Left ventricle myocardium inferior (tissue), 1 donor: ENCODE measurements around the gene SRGN. TPM values are rescaled to one million over a fixed set of nuclear protein-coding genes. Genes with fewer than 3 reads are reported as not detected.

Experiments used
- DNase-seq: peaks from one replicate; pipeline ENCODE4 v3.0.0-alpha.2; 2020
- H3K27ac ChIP-seq: fragments of 200-600 bp; replicated peaks from 2 replicates; pipeline ENCODE4 v1.8.0; 2021
- H3K27me3 ChIP-seq: fragments of 200-600 bp; 2 replicates; pipeline ENCODE4 v1.8.0; 2021; ENCODE audit warnings: low read depth
- H3K36me3 ChIP-seq: fragments of 200-600 bp; 2 replicates; pipeline ENCODE4 v1.8.0; 2021
- H3K4me1 ChIP-seq: fragments of 200-600 bp; 2 replicates; pipeline ENCODE4 v1.8.0; 2021
- H3K4me3 ChIP-seq: fragments of 200-600 bp; 2 replicates; pipeline ENCODE4 v1.8.0; 2021; ENCODE audit warnings: mild to moderate bottlenecking, moderate library complexity
- H3K9me3 ChIP-seq: fragments of 200-600 bp; replicated peaks from 2 replicates; pipeline ENCODE4 v1.8.0; 2021
- CTCF ChIP-seq: fragments of 200-600 bp; IDR thresholded peaks from 2 replicates; pipeline ENCODE4 v1.8.0; 2021; ENCODE audit warnings: antibody characterized with exemption, mild to moderate bottlenecking, borderline replicate concordance
- intact Hi-C: fragments of 100-400 bp; cut with micrococcal nuclease; formaldehyde crosslinking; loops from one replicate; pipeline ENCODE4 v1.11.0; 2022
- total RNA-seq: library from RNA; stranded (reverse); fragmentation: NEBNext Ultra II Directional; extraction: Animal tissue kit (Norgen Biotek cat#: 25700); gene quantifications from one replicate; pipeline ENCODE4 v1.2.1, GENCODE V29; 2021
- donor health status: DM: no; HTN: yes; CAD: no; lungs with severe emphysema.

Gene SRGN
- total RNA-seq, 1 donor from 2014 or later = 37.2 TPM

DNA sequence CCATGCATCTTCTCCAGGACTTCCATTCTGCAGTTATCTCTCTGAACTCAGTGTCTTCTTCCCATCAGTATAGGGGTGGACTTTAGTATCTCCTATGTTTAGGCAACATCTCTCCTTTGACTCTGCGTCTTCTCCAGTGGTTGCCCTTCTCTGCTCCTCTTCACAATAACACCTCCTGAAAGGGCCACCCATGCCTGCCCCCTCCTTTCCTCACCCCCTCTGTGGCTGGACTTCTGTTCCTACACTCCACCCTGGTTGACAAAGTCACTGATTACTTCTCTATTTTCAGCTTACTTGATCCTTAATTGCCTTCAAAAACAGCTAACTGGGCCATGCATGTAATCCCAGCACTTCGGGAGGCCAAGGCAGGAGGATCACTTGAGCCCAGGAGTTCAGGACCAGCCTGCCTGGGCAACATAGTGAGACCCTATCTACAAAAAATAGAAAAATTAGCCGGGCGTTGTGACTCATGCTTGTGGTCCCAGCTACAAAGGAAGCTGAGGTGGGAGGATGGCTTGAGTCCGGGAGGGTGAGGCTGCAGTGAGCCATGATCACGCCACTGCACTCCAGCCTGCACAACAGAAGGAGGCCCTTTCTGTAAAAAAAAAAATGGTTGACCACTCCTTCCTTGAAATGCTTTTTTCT lies 13.7 kb downstream of the SRGN start:
- Histone ChIP-seq H3K4me3 (no peak overlapping the region), H3K27ac (no peak overlapping the region), H3K36me3 (peaks cover 4% of the 10 kb centered on the region), H3K9me3 (no peaks in the 10 kb centered on the region), H3K27me3 (no peaks in the 10 kb centered on the region), H3K4me1 (peaks cover 7% of the 10 kb centered on the region)
- no peak for TF ChIP-seq CTCF
- intact Hi-C loops = no loop called here
- no peak for DNase-seq

DNA sequence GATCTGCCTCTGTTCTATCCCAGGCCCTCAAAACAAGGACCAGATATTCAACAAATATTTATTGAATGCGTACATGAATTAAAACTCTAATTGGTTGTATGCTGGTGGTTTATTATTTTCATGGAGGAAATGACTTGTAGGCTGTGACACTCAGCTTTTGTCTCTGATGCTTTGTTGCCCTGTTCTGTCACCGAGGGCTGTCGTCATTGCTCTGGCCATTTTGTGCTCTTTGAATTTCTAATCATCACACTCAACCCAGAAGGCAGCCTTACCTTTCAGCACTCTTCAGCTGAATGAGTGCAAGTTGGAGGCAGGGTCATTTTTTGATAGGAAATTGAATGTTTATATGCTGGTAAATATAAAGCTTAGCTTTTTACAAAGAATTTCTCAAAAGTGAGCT lies 14.5 kb downstream of the SRGN start:
- no peak for DNase-seq
- intact Hi-C loops = no loop called here
- peaks cover 7% of the 10 kb centered on the region for H3K4me1 ChIP-seq
- H3K36me3 ChIP-seq = peaks cover 4% of the 10 kb centered on the region
- H3K9me3 ChIP-seq = no peaks in the 10 kb centered on the region
- H3K27me3 ChIP-seq = no peaks in the 10 kb centered on the region
- no peak overlapping the region for H3K4me3 ChIP-seq
- no peak overlapping the region for H3K27ac ChIP-seq
- TF ChIP-seq CTCF = no peak

DNA sequence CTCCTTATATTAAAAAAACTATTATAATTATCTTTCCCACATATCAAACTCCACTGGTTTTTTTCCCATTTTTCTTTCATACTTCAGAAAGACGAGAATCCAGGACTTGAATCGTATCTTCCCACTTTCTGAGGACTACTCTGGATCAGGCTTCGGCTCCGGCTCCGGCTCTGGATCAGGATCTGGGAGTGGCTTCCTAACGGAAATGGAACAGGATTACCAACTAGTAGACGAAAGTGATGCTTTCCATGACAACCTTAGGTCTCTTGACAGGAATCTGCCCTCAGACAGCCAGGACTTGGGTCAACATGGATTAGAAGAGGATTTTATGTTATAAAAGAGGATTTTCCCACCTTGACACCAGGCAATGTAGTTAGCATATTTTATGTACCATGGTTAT lies 15.9 kb downstream of the SRGN start:
- TF ChIP-seq CTCF = no peak
- Histone ChIP-seq H3K36me3 (no peaks in the 10 kb centered on the region), H3K9me3 (no peaks in the 10 kb centered on the region), H3K4me1 (peaks cover 7% of the 10 kb centered on the region), H3K27me3 (no peaks in the 10 kb centered on the region), H3K4me3 (no peak overlapping the region), H3K27ac (no peak overlapping the region)
- DNase-seq = no peak
- intact Hi-C loops = no loop called here

GRCh38 chr10:69104994-69105790 lies 17.3 kb downstream of the SRGN start:
- no peak overlapping the region for H3K4me3 ChIP-seq
- H3K27me3 ChIP-seq = no peaks in the 10 kb centered on the region
- no peak overlapping the region for H3K27ac ChIP-seq
- H3K4me1 ChIP-seq = peaks cover 7% of the 10 kb centered on the region
- no peaks in the 10 kb centered on the region for H3K9me3 ChIP-seq
- H3K36me3 ChIP-seq = no peaks in the 10 kb centered on the region
- TF ChIP-seq CTCF = no peak
- no peak for DNase-seq
- intact Hi-C loops = no loop called here

- intact Hi-C loops = no loop called here
- DNase-seq = no peak
- Histone ChIP-seq H3K27me3 (no peaks in the 10 kb centered on the region), H3K36me3 (no peaks in the 10 kb centered on the region), H3K4me3 (no peak overlapping the region), H3K27ac (no peak overlapping the region), H3K9me3 (no peaks in the 10 kb centered on the region), H3K4me1 (peaks cover under 1% of the 10 kb centered on the region)
- TF ChIP-seq CTCF = no peak
Observed at GRCh38 chr10:69107176-69107490, 19.2 kb downstream of the SRGN start.
